GM12874 (cell line): Measurements from ENCODE around the gene CDC14A.

Source experiments
- CTCF ChIP-seq: IDR thresholded peaks from 2 replicates; pipeline ENCODE4 v1.5.1; 2011; ENCODE audit warnings: low read depth, mild to moderate bottlenecking, control low read depth, low read length, moderate library complexity; ENCODE audit not compliant: insufficient read depth

Gene CDC14A, protein sequence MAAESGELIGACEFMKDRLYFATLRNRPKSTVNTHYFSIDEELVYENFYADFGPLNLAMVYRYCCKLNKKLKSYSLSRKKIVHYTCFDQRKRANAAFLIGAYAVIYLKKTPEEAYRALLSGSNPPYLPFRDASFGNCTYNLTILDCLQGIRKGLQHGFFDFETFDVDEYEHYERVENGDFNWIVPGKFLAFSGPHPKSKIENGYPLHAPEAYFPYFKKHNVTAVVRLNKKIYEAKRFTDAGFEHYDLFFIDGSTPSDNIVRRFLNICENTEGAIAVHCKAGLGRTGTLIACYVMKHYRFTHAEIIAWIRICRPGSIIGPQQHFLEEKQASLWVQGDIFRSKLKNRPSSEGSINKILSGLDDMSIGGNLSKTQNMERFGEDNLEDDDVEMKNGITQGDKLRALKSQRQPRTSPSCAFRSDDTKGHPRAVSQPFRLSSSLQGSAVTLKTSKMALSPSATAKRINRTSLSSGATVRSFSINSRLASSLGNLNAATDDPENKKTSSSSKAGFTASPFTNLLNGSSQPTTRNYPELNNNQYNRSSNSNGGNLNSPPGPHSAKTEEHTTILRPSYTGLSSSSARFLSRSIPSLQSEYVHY

DNA sequence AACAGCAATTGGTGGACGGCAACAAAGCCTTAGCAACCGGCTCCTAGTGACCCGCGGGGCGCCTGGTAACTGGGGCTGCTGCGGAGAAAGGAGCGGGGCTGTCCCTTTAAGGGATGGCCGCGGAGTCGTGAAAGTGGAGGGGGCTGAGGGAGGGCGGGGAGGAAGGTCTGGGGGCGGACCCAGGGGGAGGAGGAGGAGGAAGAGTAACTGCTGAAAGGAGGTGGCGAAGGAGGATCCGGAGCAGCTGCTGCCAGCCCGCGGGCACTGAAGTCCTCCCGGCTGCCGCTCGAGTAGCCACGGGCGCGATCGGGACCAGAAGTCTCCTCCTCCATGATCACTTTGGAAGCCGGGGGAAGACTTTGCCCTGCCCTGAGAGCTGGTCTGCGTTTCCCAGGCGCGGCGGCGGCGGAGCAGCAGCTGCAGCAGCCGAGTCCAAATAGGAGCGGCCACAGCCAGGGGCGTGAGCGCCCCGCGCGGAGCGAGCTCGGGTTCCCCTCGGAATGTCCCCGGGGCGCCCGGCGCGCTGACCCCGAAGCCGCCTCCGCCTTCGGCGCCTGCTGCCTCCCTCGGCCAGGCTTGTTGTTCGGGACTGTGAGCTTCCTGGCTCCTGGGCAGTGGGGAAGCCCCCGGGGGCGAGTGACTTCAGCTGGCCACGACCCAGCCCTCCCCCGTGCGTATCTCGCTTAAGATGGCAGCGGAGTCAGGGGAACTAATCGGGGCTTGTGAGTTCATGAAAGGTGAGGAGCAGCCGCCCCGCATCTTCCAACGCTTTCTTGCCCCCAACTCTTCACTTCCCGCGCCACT, at the start of gene CDC14A:
Gene CDC14A, plus strand, starts transcription at position 240 of the 804 bp plus-strand sequence. Its CDS starts 449 bp downstream, at position 689.
- no peak for TF ChIP-seq CTCF

GRCh38 chr1:100302739-100303138, 49.6 kb upstream of the CDC14A start:
- no peak for TF ChIP-seq CTCF

DNA sequence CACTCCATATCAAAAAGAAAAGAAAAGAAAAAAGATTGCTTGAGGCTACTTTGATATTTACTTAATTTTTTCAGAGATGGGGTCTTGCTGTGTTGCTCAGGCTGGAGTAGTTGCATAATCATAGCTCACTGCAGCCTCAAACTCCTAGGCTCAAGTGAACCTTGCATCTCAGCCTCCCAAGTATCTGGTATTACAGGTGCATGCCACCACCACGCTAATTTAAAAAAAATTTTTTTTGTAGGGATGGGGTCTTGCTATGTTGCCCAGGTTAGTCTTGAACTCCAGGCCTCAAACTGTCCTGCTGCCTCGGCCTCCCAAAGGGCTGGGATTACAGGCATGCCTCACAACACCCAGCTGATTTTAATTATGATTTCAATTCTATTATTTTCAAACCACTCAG, 48.1 kb upstream of the CDC14A start:
- no peak for TF ChIP-seq CTCF

DNA sequence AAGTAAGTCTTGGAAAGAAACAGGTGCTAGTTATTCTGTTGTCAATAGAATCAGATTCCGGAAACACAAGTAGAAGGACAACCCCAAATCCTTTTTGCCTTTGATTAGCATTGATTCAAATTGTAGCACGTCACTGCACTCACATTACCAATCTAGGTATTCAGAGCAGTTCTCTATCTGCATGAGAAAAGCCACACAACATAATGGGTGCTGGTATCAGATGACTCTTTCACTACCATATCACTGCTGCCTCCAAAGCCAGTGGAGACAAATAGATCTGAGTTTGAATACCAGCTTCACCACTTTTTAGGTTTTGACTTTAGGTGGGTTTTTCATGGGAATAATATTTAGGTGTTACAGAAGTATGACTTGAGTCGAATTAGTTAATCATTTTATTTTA, 47.4 kb upstream of the CDC14A start:
- no peak for TF ChIP-seq CTCF

DNA sequence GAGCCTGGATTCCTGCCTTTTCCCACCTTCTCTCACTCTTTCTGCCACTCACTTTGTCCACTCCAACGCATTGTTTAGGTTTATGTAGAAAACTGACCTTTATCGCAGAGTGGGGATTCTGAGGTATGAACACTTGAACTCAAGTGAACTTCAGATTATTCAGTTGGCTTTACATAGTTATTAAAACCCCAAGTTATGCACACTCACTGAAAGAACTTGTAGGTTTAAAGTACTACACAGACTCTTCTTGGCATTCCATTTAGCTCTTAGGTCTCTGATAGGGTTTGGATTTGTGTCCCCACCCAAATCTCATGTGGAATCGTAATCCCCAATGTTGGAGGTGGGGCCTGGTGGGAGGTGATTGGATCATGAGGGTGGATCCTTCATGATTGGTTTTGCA, 46.4 kb upstream of the CDC14A start:
- no peak for TF ChIP-seq CTCF

- TF ChIP-seq CTCF: no peak
Observed at GRCh38 chr1:100306735-100307313, 45.5 kb upstream of the CDC14A start.

DNA sequence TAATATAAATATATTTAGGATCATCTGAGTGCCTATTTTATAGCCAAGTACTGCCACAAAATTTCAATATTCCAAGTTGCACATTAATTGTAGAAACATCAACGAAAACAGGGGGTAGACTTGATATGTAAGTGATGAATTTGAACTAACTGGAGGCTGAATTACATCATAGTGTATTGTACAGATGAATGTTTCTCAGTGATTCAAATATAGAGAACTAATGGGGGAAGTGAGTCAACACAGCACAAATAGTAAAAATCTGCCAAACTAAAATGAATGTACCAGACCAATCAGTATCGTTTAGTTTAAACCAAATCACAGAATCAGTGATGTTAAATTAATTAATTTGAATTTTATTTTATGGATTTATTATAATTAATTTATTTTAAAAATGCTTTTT, 43.5 kb upstream of the CDC14A start:
- no peak for TF ChIP-seq CTCF
